Astrocyte (in vitro differentiated cells and primary cell): Measurements from ENCODE around the gene SLC6A3. TPM values are rescaled to one million over a fixed set of nuclear protein-coding genes. Genes with fewer than 3 reads are reported as not detected.

Source experiments
- DNase-seq: peaks from one replicate; pipeline ENCODE4 v3.0.0-alpha.2; 2010; ENCODE audit warnings: low read depth
- FAIRE-seq: peaks from 2 replicates; lab custom pipeline; 2011; peaks lifted over from hg19 to GRCh38; lab: Jason Lieb, UNC
- H2AFZ ChIP-seq: 2 replicates; pipeline ENCODE4 v1.6.0; 2012; ENCODE audit warnings: low read depth, low read length, inconsistent platforms
- H3K27ac ChIP-seq: 2 replicates; pipeline ENCODE4 v1.5.1; 2011; ENCODE audit warnings: low read depth, low read length, inconsistent platforms
- H3K27me3 ChIP-seq: 2 replicates; pipeline ENCODE4 v1.6.0; 2011; ENCODE audit warnings: low read length, inconsistent platforms; ENCODE audit not compliant: insufficient read depth
- H3K36me3 ChIP-seq: 2 replicates; pipeline ENCODE4 v1.5.1; 2011; ENCODE audit warnings: low read length, inconsistent platforms; ENCODE audit not compliant: insufficient read depth
- H3K4me1 ChIP-seq: 2 replicates; pipeline ENCODE4 v1.5.1; 2011; ENCODE audit warnings: low read length, inconsistent platforms; ENCODE audit not compliant: insufficient read depth
- H3K4me2 ChIP-seq: 2 replicates; pipeline ENCODE4 v1.6.0; 2012; ENCODE audit warnings: low read length, inconsistent platforms
- H3K4me3 ChIP-seq: 2 replicates; pipeline ENCODE4 v1.5.1; 2011; ENCODE audit warnings: low read depth, mild to moderate bottlenecking, low read length, inconsistent platforms; ENCODE audit not compliant: insufficient read depth
- H3K79me2 ChIP-seq: 2 replicates; pipeline ENCODE4 v1.6.0; 2012; ENCODE audit warnings: mild to moderate bottlenecking, low read length, inconsistent platforms; ENCODE audit not compliant: insufficient read depth
- H3K9ac ChIP-seq: 2 replicates; pipeline ENCODE4 v1.6.0; 2012; ENCODE audit warnings: mild to moderate bottlenecking, low read length, inconsistent platforms
- H3K9me3 ChIP-seq: 2 replicates; pipeline ENCODE4 v1.5.1; 2012; ENCODE audit warnings: low read depth, mild to moderate bottlenecking, low read length, inconsistent platforms; ENCODE audit not compliant: insufficient read depth
- H4K20me1 ChIP-seq: 2 replicates; pipeline ENCODE4 v1.6.0; 2012; ENCODE audit warnings: low read length, inconsistent platforms; ENCODE audit not compliant: insufficient read depth
- H3K27ac Mint-ChIP-seq: one replicate; pipeline ENCODE4 v1.8.0; 2021; ENCODE audit warnings: mild to moderate bottlenecking, mixed read lengths; ENCODE audit not compliant: unreplicated experiment
- H3K27me3 Mint-ChIP-seq: one replicate; pipeline ENCODE4 v1.8.0; 2021; ENCODE audit warnings: low read depth, mixed read lengths; ENCODE audit not compliant: unreplicated experiment
- H3K36me3 Mint-ChIP-seq: one replicate; pipeline ENCODE4 v1.8.0; 2021; ENCODE audit warnings: low read depth, mixed read lengths; ENCODE audit not compliant: unreplicated experiment
- H3K4me1 Mint-ChIP-seq: one replicate; pipeline ENCODE4 v1.8.0; 2021; ENCODE audit warnings: low read depth, mixed read lengths; ENCODE audit not compliant: unreplicated experiment
- H3K4me3 Mint-ChIP-seq: one replicate; pipeline ENCODE4 v1.8.0; 2021; ENCODE audit warnings: mild to moderate bottlenecking, moderate library complexity, mixed read lengths; ENCODE audit not compliant: unreplicated experiment
- H3K9me3 Mint-ChIP-seq: one replicate; pipeline ENCODE4 v1.8.0; 2021; ENCODE audit warnings: mild to moderate bottlenecking, mixed read lengths; ENCODE audit not compliant: unreplicated experiment
- CTCF ChIP-seq: IDR thresholded peaks from 2 replicates; pipeline ENCODE4 v1.5.1; 2011; ENCODE audit warnings: low read depth, mild to moderate bottlenecking, inconsistent platforms, low read length, moderate library complexity; ENCODE audit not compliant: insufficient read depth
- EZH2 ChIP-seq: IDR thresholded peaks from 2 replicates; pipeline ENCODE4 v1.6.1; 2012; ENCODE audit warnings: mild to moderate bottlenecking, low read length, inconsistent platforms; ENCODE audit not compliant: insufficient read depth
- total RNA-seq: library from RNA; stranded (reverse); gene quantifications from 2 replicates; pipeline ENCODE4 v1.2.1, GENCODE V29; 2021

SLC6A3 gene
- total RNA-seq, 1 donor from 2014 or later, result 0.07 TPM

GRCh38 chr5:1437226-1437829, 7.9 kb downstream of the SLC6A3 start:
- Mint-ChIP-seq H3K4me1 (peaks cover 7% of the 10 kb centered on the region), H3K4me3 (no peak overlapping the region), H3K27ac (peak overlapping the region; percentile 60), H3K9me3 (peaks cover 23% of the 10 kb centered on the region), H3K27me3 (peaks cover 48% of the 10 kb centered on the region), H3K36me3 (peaks cover 5% of the 10 kb centered on the region)
- no peak for FAIRE-seq
- H3K9ac ChIP-seq, result no peak overlapping the region
- H2AFZ ChIP-seq, result no peak overlapping the region
- no peak overlapping the region for H3K4me3 ChIP-seq
- TF ChIP-seq CTCF (no peak), EZH2 (no peak)
- H3K79me2 ChIP-seq, result no peaks in the 10 kb centered on the region
- H4K20me1 ChIP-seq, result no peaks in the 10 kb centered on the region
- no peak overlapping the region for H3K27ac ChIP-seq
- H3K4me2 ChIP-seq, result no peak overlapping the region
- no peaks in the 10 kb centered on the region for H3K4me1 ChIP-seq
- no peaks in the 10 kb centered on the region for H3K36me3 ChIP-seq
- no peak for DNase-seq
- peaks cover 7% of the 10 kb centered on the region for H3K9me3 ChIP-seq
- peaks cover 3% of the 10 kb centered on the region for H3K27me3 ChIP-seq

- Mint-ChIP-seq H3K27me3 (peaks cover 48% of the 10 kb centered on the region), H3K27ac (peak overlapping the region; percentile 38), H3K4me1 (peaks cover 7% of the 10 kb centered on the region), H3K9me3 (peaks cover 24% of the 10 kb centered on the region), H3K36me3 (peaks cover 5% of the 10 kb centered on the region), H3K4me3 (no peak overlapping the region)
- H3K4me1 ChIP-seq, result no peaks in the 10 kb centered on the region
- H3K4me2 ChIP-seq, result no peak overlapping the region
- H3K9ac ChIP-seq, result no peak overlapping the region
- peaks cover 7% of the 10 kb centered on the region for H3K9me3 ChIP-seq
- H3K27ac ChIP-seq, result no peak overlapping the region
- H4K20me1 ChIP-seq, result no peaks in the 10 kb centered on the region
- H3K79me2 ChIP-seq, result no peaks in the 10 kb centered on the region
- no peak for DNase-seq
- H3K4me3 ChIP-seq, result no peak overlapping the region
- FAIRE-seq, result no peak
- no peaks in the 10 kb centered on the region for H3K36me3 ChIP-seq
- peaks cover 3% of the 10 kb centered on the region for H3K27me3 ChIP-seq
- TF ChIP-seq EZH2, result no peak
- no peak for TF ChIP-seq CTCF
- H2AFZ ChIP-seq, result no peak overlapping the region
Observed at GRCh38 chr5:1436681-1437080, 8.6 kb downstream of the SLC6A3 start.

GRCh38 chr5:1436036-1436435, 9.2 kb downstream of the SLC6A3 start:
- H3K27ac ChIP-seq, result no peak overlapping the region
- H3K27me3 ChIP-seq, result peaks cover 3% of the 10 kb centered on the region
- no peak overlapping the region for H3K4me3 ChIP-seq
- Mint-ChIP-seq H3K4me1 (peaks cover 7% of the 10 kb centered on the region), H3K4me3 (no peak overlapping the region), H3K27me3 (peaks cover 42% of the 10 kb centered on the region), H3K9me3 (peaks cover 22% of the 10 kb centered on the region), H3K27ac (no peak overlapping the region), H3K36me3 (peaks cover 5% of the 10 kb centered on the region)
- no peak for DNase-seq
- FAIRE-seq, result no peak
- no peaks in the 10 kb centered on the region for H3K36me3 ChIP-seq
- H3K9ac ChIP-seq, result no peak overlapping the region
- no peaks in the 10 kb centered on the region for H4K20me1 ChIP-seq
- peaks cover 7% of the 10 kb centered on the region for H3K9me3 ChIP-seq
- no peak for TF ChIP-seq CTCF
- no peak for TF ChIP-seq EZH2
- H2AFZ ChIP-seq, result no peak overlapping the region
- H3K4me1 ChIP-seq, result no peaks in the 10 kb centered on the region
- H3K4me2 ChIP-seq, result no peak overlapping the region
- no peaks in the 10 kb centered on the region for H3K79me2 ChIP-seq
